ENCODE results near the gene FBXO45. TPM values are rescaled to one million over a fixed set of nuclear protein-coding genes. Genes with fewer than 3 reads are reported as not detected.
"Not testable (repeated sequence)": the region's sequence is repeated elsewhere in the genome, so short reads cannot be mapped to it uniquely, and the experiment has no call there.

Gene FBXO45
- polyA plus RNA-seq = 1 to 10 TPM; 4.1 to 7.0 TPM

GRCh38 chr3:196568246-196569002 is at the start of gene FBXO45, which contains the start of gene WDR53:
Gene FBXO45, plus strand, starts transcription at chr3:196568660. Its CDS starts 325 bp downstream, at chr3:196568985.
Gene WDR53, minus strand, starts transcription at chr3:196568554. Its CDS starts 7,079 bp downstream, at chr3:196561475.
- 0% methylated on average over 73 to 87 of the region's 87 CpGs for WGBS, 2 donors
- no peaks in the 10 kb centered on the region for H3K36me3 ChIP-seq (ENCODE audit: control insufficient read depth in 2 of 2, insufficient read depth in 2 of 2, low read length in 1 of 2)
- no peaks in the 10 kb centered on the region for H3K27me3 ChIP-seq (ENCODE audit: control insufficient read depth in 1 of 2, insufficient read depth in 2 of 2, low read length in 2 of 2)
- H3K4me1 ChIP-seq (ENCODE audit: control insufficient read depth in 2 of 2, insufficient read depth in 2 of 2, low read length in 1 of 2) = peaks cover 0 to 3% of the 10 kb centered on the region in 2 donors
- H3K9me3 ChIP-seq (ENCODE audit: control insufficient read depth in 2 of 2, insufficient read depth in 1 of 2, low read depth in 1 of 2, low read length in 1 of 2) = no peaks in the 10 kb centered on the region
- H3K27ac ChIP-seq (ENCODE audit: low read depth in 2 of 2, low read length in 1 of 2) = peak within 1 kb of the TSS; percentile 93 to 96
- peak within 1 kb of the TSS; percentile 72 to 97 for H3K4me3 ChIP-seq (ENCODE audit: low read depth in 1 of 2, low read length in 2 of 2)

GRCh38 chr3:196518966-196519717 is 49.3 kb upstream of the FBXO45 start:
- WGBS, 2 donors = 39 to 44% methylated on average over 12 of the region's 12 CpGs
- no peaks in the 10 kb centered on the region for H3K27me3 ChIP-seq (ENCODE audit: control insufficient read depth in 1 of 2, insufficient read depth in 2 of 2, low read length in 2 of 2)
- H3K27ac ChIP-seq (ENCODE audit: low read depth in 2 of 2, low read length in 1 of 2) = no peak overlapping the region
- peaks cover 3 to 14% of the 10 kb centered on the region in 2 donors for H3K9me3 ChIP-seq (ENCODE audit: control insufficient read depth in 2 of 2, insufficient read depth in 1 of 2, low read depth in 1 of 2, low read length in 1 of 2)
- no peak overlapping the region for H3K4me3 ChIP-seq (ENCODE audit: low read depth in 1 of 2, low read length in 2 of 2)
- H3K36me3 ChIP-seq (ENCODE audit: control insufficient read depth in 2 of 2, insufficient read depth in 2 of 2, low read length in 1 of 2) = no peaks in the 10 kb centered on the region
- no peaks in the 10 kb centered on the region for H3K4me1 ChIP-seq (ENCODE audit: control insufficient read depth in 2 of 2, insufficient read depth in 2 of 2, low read length in 1 of 2)

GRCh38 chr3:196519718-196520082 is 48.8 kb upstream of the FBXO45 start:
- 85% methylated on average over 5 of the region's 5 CpGs for WGBS, 2 donors
- Histone ChIP-seq H3K27me3 (ENCODE audit: control insufficient read depth in 1 of 2, insufficient read depth in 2 of 2, low read length in 2 of 2) (no peaks in the 10 kb centered on the region), H3K4me3 (ENCODE audit: low read depth in 1 of 2, low read length in 2 of 2) (no peak overlapping the region), H3K36me3 (ENCODE audit: control insufficient read depth in 2 of 2, insufficient read depth in 2 of 2, low read length in 1 of 2) (no peaks in the 10 kb centered on the region), H3K4me1 (ENCODE audit: control insufficient read depth in 2 of 2, insufficient read depth in 2 of 2, low read length in 1 of 2) (no peaks in the 10 kb centered on the region), H3K27ac (ENCODE audit: low read depth in 2 of 2, low read length in 1 of 2) (no peak overlapping the region), H3K9me3 (ENCODE audit: control insufficient read depth in 2 of 2, insufficient read depth in 1 of 2, low read depth in 1 of 2, low read length in 1 of 2) (peaks cover 3 to 14% of the 10 kb centered on the region in 2 donors)

- not testable (repeated sequence) for H3K27me3 ChIP-seq (ENCODE audit: control insufficient read depth in 1 of 2, insufficient read depth in 2 of 2, low read length in 2 of 2); H3K27ac ChIP-seq (ENCODE audit: low read depth in 2 of 2, low read length in 1 of 2); H3K4me3 ChIP-seq (ENCODE audit: low read depth in 1 of 2, low read length in 2 of 2); H3K36me3 ChIP-seq (ENCODE audit: control insufficient read depth in 2 of 2, insufficient read depth in 2 of 2, low read length in 1 of 2); H3K4me1 ChIP-seq (ENCODE audit: control insufficient read depth in 2 of 2, insufficient read depth in 2 of 2, low read length in 1 of 2)
- 81 to 88% methylated on average over 12 of the region's 12 CpGs for WGBS, 2 donors
- H3K9me3 ChIP-seq (ENCODE audit: control insufficient read depth in 2 of 2, insufficient read depth in 1 of 2, low read depth in 1 of 2, low read length in 1 of 2) = peaks cover 3 to 14% of the 10 kb centered on the region in 2 donors
Measured at GRCh38 chr3:196521291-196521690, 47.2 kb upstream of the FBXO45 start.

- no peaks in the 10 kb centered on the region for H3K36me3 ChIP-seq (ENCODE audit: control insufficient read depth in 2 of 2, insufficient read depth in 2 of 2, low read length in 1 of 2)
- 96 to 97% methylated on average over 4 of the region's 4 CpGs for WGBS, 2 donors
- H3K27me3 ChIP-seq (ENCODE audit: control insufficient read depth in 1 of 2, insufficient read depth in 2 of 2, low read length in 2 of 2) = no peaks in the 10 kb centered on the region
- peaks cover 0 to 3% of the 10 kb centered on the region in 2 donors for H3K4me1 ChIP-seq (ENCODE audit: control insufficient read depth in 2 of 2, insufficient read depth in 2 of 2, low read length in 1 of 2)
- H3K4me3 ChIP-seq (ENCODE audit: low read depth in 1 of 2, low read length in 2 of 2) = no peak overlapping the region
- H3K27ac ChIP-seq (ENCODE audit: low read depth in 2 of 2, low read length in 1 of 2) = no peak overlapping the region
- peaks cover 0 to 14% of the 10 kb centered on the region in 2 donors for H3K9me3 ChIP-seq (ENCODE audit: control insufficient read depth in 2 of 2, insufficient read depth in 1 of 2, low read depth in 1 of 2, low read length in 1 of 2)
Measured at GRCh38 chr3:196523841-196524240, 44.6 kb upstream of the FBXO45 start.

- no peak overlapping the region for H3K4me3 ChIP-seq (ENCODE audit: low read depth in 1 of 2, low read length in 2 of 2)
- H3K4me1 ChIP-seq (ENCODE audit: control insufficient read depth in 2 of 2, insufficient read depth in 2 of 2, low read length in 1 of 2) = peaks cover 0 to 3% of the 10 kb centered on the region in 2 donors
- no peaks in the 10 kb centered on the region for H3K27me3 ChIP-seq (ENCODE audit: control insufficient read depth in 1 of 2, insufficient read depth in 2 of 2, low read length in 2 of 2)
- WGBS, 2 donors = 65 to 68% methylated on average over 5 of the region's 5 CpGs
- H3K27ac ChIP-seq (ENCODE audit: low read depth in 2 of 2, low read length in 1 of 2) = no peak overlapping the region
- H3K36me3 ChIP-seq (ENCODE audit: control insufficient read depth in 2 of 2, insufficient read depth in 2 of 2, low read length in 1 of 2) = no peaks in the 10 kb centered on the region
- H3K9me3 ChIP-seq (ENCODE audit: control insufficient read depth in 2 of 2, insufficient read depth in 1 of 2, low read depth in 1 of 2, low read length in 1 of 2) = peaks cover 0 to 14% of the 10 kb centered on the region in 2 donors
Measured at GRCh38 chr3:196524527-196524926, 43.9 kb upstream of the FBXO45 start.

GRCh38 chr3:196525141-196525540 is 43.3 kb upstream of the FBXO45 start:
- H3K27me3 ChIP-seq (ENCODE audit: control insufficient read depth in 1 of 2, insufficient read depth in 2 of 2, low read length in 2 of 2) = no peaks in the 10 kb centered on the region
- 83 to 86% methylated on average over 4 of the region's 4 CpGs for WGBS, 2 donors
- H3K27ac ChIP-seq (ENCODE audit: low read depth in 2 of 2, low read length in 1 of 2) = no peak overlapping the region
- no peaks in the 10 kb centered on the region for H3K36me3 ChIP-seq (ENCODE audit: control insufficient read depth in 2 of 2, insufficient read depth in 2 of 2, low read length in 1 of 2)
- peaks cover 0 to 8% of the 10 kb centered on the region in 2 donors for H3K9me3 ChIP-seq (ENCODE audit: control insufficient read depth in 2 of 2, insufficient read depth in 1 of 2, low read depth in 1 of 2, low read length in 1 of 2)
- peaks cover 0 to 3% of the 10 kb centered on the region in 2 donors for H3K4me1 ChIP-seq (ENCODE audit: control insufficient read depth in 2 of 2, insufficient read depth in 2 of 2, low read length in 1 of 2)
- H3K4me3 ChIP-seq (ENCODE audit: low read depth in 1 of 2, low read length in 2 of 2) = no peak overlapping the region

- Histone ChIP-seq H3K36me3 (ENCODE audit: control insufficient read depth in 2 of 2, insufficient read depth in 2 of 2, low read length in 1 of 2) (no peaks in the 10 kb centered on the region), H3K4me1 (ENCODE audit: control insufficient read depth in 2 of 2, insufficient read depth in 2 of 2, low read length in 1 of 2) (peaks cover 0 to 3% of the 10 kb centered on the region in 2 donors), H3K27ac (ENCODE audit: low read depth in 2 of 2, low read length in 1 of 2) (peak overlapping the region; percentile 11 to 89), H3K27me3 (ENCODE audit: control insufficient read depth in 1 of 2, insufficient read depth in 2 of 2, low read length in 2 of 2) (no peaks in the 10 kb centered on the region), H3K4me3 (ENCODE audit: low read depth in 1 of 2, low read length in 2 of 2) (peak overlapping the region; percentile 36 to 57), H3K9me3 (ENCODE audit: control insufficient read depth in 2 of 2, insufficient read depth in 1 of 2, low read depth in 1 of 2, low read length in 1 of 2) (no peaks in the 10 kb centered on the region)
- WGBS, 2 donors = 4 to 8% methylated on average over 51 to 52 of the region's 52 CpGs
Measured at GRCh38 chr3:196528639-196529233, 39.7 kb upstream of the FBXO45 start.

GRCh38 chr3:196531418-196531817 is 37.0 kb upstream of the FBXO45 start:
- no peaks in the 10 kb centered on the region for H3K36me3 ChIP-seq (ENCODE audit: control insufficient read depth in 2 of 2, insufficient read depth in 2 of 2, low read length in 1 of 2)

More at GRCh38 chr3:196531418-196531817, 37.0 kb upstream of the FBXO45 start:
- peaks cover 0 to 3% of the 10 kb centered on the region in 2 donors for H3K4me1 ChIP-seq (ENCODE audit: control insufficient read depth in 2 of 2, insufficient read depth in 2 of 2, low read length in 1 of 2)
- no peak overlapping the region for H3K4me3 ChIP-seq (ENCODE audit: low read depth in 1 of 2, low read length in 2 of 2)
- no peak overlapping the region for H3K27ac ChIP-seq (ENCODE audit: low read depth in 2 of 2, low read length in 1 of 2)
- H3K27me3 ChIP-seq (ENCODE audit: control insufficient read depth in 1 of 2, insufficient read depth in 2 of 2, low read length in 2 of 2) = no peaks in the 10 kb centered on the region
- WGBS, 2 donors = 61 to 71% methylated on average over 4 of the region's 4 CpGs
- H3K9me3 ChIP-seq (ENCODE audit: control insufficient read depth in 2 of 2, insufficient read depth in 1 of 2, low read depth in 1 of 2, low read length in 1 of 2) = no peaks in the 10 kb centered on the region

Data from esophagus (tissue), 2 donors.